Fibroblast of the aortic adventitia (primary cell): ENCODE measurements around the gene TMEM14A. TPM values are rescaled to one million over a fixed set of nuclear protein-coding genes. Genes with fewer than 3 reads are reported as not detected.

Source experiments
- DNase-seq: peaks from one replicate; pipeline ENCODE4 v3.0.0-alpha.2; 2010; ENCODE audit warnings: low read depth
- H3K4me3 ChIP-seq: 2 replicates; pipeline ENCODE4 v1.5.1; 2011; ENCODE audit warnings: low read depth, mild to moderate bottlenecking, control low read depth, low read length, moderate library complexity
- total RNA-seq: library from RNA; depleted of rRNA; stranded (reverse); fragments of >200 nt; gene quantifications from 2 replicates; pipeline ENCODE4 v1.2.3, GENCODE V29; 2012; ENCODE audit warnings: low replicate concordance
- TF ChIP-seq, protein P1 (sequence below): IDR thresholded peaks from 2 replicates; pipeline ENCODE4 v1.5.1; 2011; ENCODE audit warnings: mild to moderate bottlenecking, low read length, control low read depth, inconsistent platforms; ENCODE audit not compliant: insufficient read depth

TMEM14A gene
- total RNA-seq, 1 donor, result 60.1 TPM

DNA sequence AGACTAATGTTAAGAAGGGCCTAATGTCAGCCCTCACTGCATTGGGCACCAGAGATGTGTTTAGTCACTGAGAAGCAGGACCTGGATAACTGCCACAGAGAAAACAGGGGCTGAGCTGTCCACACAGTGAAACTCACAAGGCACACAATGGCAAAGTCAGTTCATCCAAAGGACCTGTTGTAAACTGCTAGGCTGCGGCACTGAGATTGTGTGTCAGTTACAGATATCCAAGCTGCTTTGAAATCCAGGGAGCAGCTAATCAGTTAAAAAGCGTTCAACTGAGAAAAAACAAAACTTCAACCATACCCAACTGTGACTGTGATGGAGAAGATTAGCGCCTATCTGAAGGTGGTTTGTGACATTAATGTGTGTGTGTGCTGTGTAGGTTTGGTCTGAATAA lies 27.8 kb upstream of the TMEM14A start:
- no peak for DNase-seq
- TF ChIP-seq, protein P1, sequence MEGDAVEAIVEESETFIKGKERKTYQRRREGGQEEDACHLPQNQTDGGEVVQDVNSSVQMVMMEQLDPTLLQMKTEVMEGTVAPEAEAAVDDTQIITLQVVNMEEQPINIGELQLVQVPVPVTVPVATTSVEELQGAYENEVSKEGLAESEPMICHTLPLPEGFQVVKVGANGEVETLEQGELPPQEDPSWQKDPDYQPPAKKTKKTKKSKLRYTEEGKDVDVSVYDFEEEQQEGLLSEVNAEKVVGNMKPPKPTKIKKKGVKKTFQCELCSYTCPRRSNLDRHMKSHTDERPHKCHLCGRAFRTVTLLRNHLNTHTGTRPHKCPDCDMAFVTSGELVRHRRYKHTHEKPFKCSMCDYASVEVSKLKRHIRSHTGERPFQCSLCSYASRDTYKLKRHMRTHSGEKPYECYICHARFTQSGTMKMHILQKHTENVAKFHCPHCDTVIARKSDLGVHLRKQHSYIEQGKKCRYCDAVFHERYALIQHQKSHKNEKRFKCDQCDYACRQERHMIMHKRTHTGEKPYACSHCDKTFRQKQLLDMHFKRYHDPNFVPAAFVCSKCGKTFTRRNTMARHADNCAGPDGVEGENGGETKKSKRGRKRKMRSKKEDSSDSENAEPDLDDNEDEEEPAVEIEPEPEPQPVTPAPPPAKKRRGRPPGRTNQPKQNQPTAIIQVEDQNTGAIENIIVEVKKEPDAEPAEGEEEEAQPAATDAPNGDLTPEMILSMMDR, result no peak
- H3K4me3 ChIP-seq, result no peak overlapping the region

DNA sequence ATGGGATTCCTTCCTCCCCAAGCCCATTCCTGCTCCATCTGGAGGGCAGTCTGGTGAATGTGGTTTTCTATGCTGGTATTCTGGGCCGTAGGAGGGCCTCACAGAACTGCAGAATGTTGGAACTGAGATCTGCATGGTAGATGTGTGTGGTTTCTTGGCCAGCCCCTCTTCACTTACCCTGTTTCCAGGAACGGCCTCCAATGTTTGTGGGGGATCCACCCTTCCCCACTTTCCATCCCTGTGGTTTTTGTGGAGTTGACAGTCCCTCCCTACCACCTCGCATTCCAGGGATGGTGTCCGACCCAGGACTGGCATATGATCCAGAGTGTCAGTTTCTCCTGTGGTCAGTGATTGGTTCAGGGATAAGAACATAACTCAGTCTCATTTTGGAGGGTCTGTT lies 26.7 kb upstream of the TMEM14A start:
- no peak overlapping the region for H3K4me3 ChIP-seq
- DNase-seq, result no peak
- TF ChIP-seq, protein P1, result no peak

DNA sequence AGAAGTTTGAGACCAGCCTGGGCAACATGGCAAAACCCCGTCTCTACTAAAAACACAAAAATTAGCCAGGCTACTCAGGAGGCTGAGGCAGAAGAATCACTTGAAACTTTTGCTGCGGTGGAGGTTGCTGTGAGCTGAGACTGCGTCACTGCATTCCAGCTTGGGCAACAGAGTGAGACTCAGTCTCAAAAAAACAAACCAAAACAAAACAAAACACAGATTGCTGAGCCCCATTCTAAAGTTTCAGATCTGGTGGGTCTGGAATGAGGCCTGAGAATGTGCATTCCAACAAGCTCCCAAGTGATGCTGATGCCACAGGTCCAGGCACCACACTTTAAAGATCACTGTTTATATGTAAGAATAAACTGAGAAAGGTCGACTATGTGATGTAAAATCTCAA lies 24.9 kb upstream of the TMEM14A start:
- TF ChIP-seq, protein P1, result no peak
- no peak for DNase-seq
- H3K4me3 ChIP-seq, result no peak overlapping the region

DNA sequence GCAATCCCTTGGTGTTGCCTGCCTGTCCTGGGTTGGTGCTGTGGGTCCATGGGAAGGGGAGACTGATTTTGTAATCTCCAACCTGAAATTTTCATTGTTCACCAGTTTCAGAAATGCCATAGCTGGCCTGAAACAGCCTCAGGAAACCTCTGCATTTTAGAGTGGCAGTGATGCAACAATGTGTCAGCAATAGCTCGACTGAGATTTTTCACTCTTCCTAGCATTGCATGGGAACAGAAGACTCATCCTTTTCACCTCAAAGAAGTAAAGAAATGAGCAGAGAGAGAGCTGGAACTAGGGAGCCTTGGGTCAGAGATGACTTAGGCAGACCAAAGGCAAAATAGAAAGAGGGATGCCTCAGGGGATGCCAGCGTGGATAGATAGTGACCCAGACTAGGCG lies 23.7 kb upstream of the TMEM14A start:
- TF ChIP-seq, protein P1, result no peak
- peak; percentile 52 for DNase-seq
- no peak overlapping the region for H3K4me3 ChIP-seq

DNA sequence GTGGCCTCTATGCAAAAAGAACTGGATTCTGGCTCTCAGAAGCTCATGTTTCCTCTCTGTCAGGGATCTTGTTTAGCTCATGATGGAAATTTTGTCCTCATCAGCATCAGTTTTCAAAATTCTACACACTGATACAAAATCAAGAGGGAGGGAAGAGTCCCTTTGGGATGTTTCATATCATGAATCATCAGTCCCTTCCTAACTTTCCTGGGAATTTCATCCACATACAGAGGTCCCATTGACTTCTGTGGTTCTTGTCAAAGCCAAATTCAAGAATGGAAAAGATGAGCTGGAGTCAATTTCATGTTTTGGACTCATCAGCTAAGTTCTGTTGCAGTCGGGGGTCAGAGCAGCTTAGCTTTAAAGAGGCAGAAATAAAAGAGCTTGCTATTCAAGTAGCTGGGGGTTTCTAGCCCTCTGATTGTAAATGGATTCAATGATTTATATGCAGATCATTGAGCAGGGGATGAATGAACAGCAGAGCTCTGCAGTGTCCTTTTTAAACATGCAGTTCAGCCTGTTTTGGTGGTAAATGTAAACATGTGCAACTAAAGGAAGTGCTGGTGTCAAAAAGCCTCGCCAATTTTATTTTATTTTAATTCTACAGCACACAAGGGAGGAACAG lies 21.3 kb upstream of the TMEM14A start:
- DNase-seq, result peak; percentile 25
- H3K4me3 ChIP-seq, result no peak overlapping the region
- TF ChIP-seq, protein P1, result no peak

DNA sequence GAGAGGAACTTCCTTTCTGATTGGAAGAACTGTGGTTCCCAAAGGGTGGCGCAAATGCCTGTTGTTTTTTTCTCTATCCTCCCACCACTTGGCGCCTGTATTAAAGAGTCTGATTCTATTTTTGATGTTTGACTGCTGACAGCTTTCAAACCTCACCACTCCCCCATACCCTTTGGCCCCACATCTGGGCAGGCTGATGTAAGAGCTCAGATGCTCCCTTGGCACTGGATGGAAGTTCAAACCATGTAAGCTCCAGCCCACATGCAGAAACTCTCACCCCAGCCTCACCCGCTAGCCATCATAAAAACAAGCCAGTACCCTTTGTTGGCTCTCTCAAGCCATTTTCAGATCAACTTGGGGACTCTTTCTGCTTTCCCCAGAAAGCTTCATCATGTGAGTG lies 20.0 kb upstream of the TMEM14A start:
- TF ChIP-seq, protein P1, result no peak
- no peak for DNase-seq
- H3K4me3 ChIP-seq, result no peak overlapping the region

DNA sequence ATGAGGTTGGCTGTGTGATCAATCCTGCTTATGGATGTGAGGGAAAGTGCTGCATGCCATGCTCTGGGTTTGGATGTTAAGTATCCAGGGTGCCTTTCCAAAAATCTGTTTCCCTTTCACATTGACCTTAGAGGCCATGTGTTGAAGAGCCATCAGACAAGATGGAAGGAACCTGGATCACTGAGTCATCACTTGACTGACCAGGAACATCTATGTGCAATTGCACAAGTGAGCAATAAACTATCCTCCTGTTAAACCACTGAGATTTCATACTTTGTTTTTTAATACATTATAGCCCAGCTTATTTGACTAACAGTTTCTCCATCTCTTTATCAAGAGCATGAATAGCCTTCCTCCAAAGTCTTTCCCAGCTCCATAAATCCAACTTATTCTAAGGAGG lies 17.8 kb upstream of the TMEM14A start:
- DNase-seq, result no peak
- H3K4me3 ChIP-seq, result no peak overlapping the region
- TF ChIP-seq, protein P1, result no peak
